Kidney (tissue), 14 donors: ENCODE measurements around the gene IL10RB. TPM values are rescaled to one million over a fixed set of nuclear protein-coding genes. Genes with fewer than 3 reads are reported as not detected.

ENCODE experiments used
- DNase-seq, 5 donors: peaks; one replicate each; pipeline ENCODE4 v3.0.0-alpha.2; 2013 to 2020
- FAIRE-seq: peaks from 2 replicates; lab custom pipeline; 2012; peaks lifted over from hg19 to GRCh38; lab: Jason Lieb, UNC
- H3K27ac ChIP-seq, 2 donors: one replicate each; pipeline ENCODE4 v1.7.0; 2013; ENCODE audit warnings: low read depth in 2 of 2, low read length in 2 of 2, inconsistent platforms in 1 of 2
- H3K27me3 ChIP-seq: one replicate; pipeline ENCODE4 v1.7.1; 2013; ENCODE audit warnings: low read length, inconsistent platforms; ENCODE audit not compliant: control insufficient read depth, insufficient read depth
- H3K36me3 ChIP-seq, 3 donors: one replicate each; pipeline versions ENCODE4 v1.7.0 to v1.7.1; 2013; ENCODE audit warnings: low read length in 3 of 3, control low read depth in 1 of 3, inconsistent platforms in 1 of 3; ENCODE audit not compliant: insufficient read depth in 3 of 3, control insufficient read depth in 2 of 3
- H3K4me1 ChIP-seq, 3 donors: one replicate each; pipeline versions ENCODE4 v1.7.0 to v1.7.1; 2013; ENCODE audit warnings: low read length in 3 of 3, inconsistent platforms in 1 of 3, low read depth in 1 of 3; ENCODE audit not compliant: control insufficient read depth in 2 of 3, insufficient read depth in 2 of 3
- H3K4me3 ChIP-seq, 3 donors: one replicate each; pipeline versions ENCODE4 v1.7.0 to v1.8.1; 2013; ENCODE audit warnings: low read length in 3 of 3, control low read depth in 1 of 3, inconsistent platforms in 1 of 3
- H3K9ac ChIP-seq, 3 donors: one replicate each; pipeline versions ENCODE4 v1.7.0 to v1.7.1; 2013; ENCODE audit warnings: low read length in 3 of 3, control low read depth in 1 of 3, inconsistent platforms in 1 of 3
- H3K9me3 ChIP-seq, 3 donors: one replicate each; pipeline versions ENCODE4 v1.7.0 to v1.7.1; 2013; ENCODE audit warnings: low read length in 3 of 3, control low read depth in 1 of 3, inconsistent platforms in 1 of 3; ENCODE audit not compliant: control insufficient read depth in 2 of 3, insufficient read depth in 1 of 3
- CTCF ChIP-seq: IDR thresholded peaks from 3 replicates; pipeline ENCODE4 v1.5.1; 2012; ENCODE audit warnings: mild to moderate bottlenecking, moderate library complexity, borderline replicate concordance; ENCODE audit not compliant: insufficient read depth; ENCODE audit errors: extremely low read depth
- intact Hi-C: fragments of 100-400 bp; cut with DNase I; formaldehyde crosslinking; loops from one replicate; pipeline ENCODE4 v1.11.1; 2022
- polyA plus RNA-seq: library from polyadenylated mRNA; stranded (reverse); fragments of 350-450 nt; fragmentation: Illumina TruSeq; extraction: RNeasy Lipid Tissue Mini Kit (QIAGEN cat#74804); gene quantifications from one replicate; pipeline ENCODE4 v1.2.3, GENCODE V29; 2014; ENCODE audit warnings: low read depth, low replicate concordance; ENCODE audit not compliant: insufficient read depth
- total RNA-seq: library from RNA; stranded (reverse); fragmentation: NEBNext Ultra II Directional; extraction: Animal tissue kit (Norgen Biotek cat#: 25700); gene quantifications from one replicate; pipeline ENCODE4 v1.2.1, GENCODE V29; 2021
- donor health status: control.
- donor health status: control.
- donor health status: control.
- donor health status: control.
- donor health status: control.
- donor health status: DM: yes; HTN: yes; CAD: no.
- donor health status: Normal renal cell carcinoma (clear cell type).

The IL10RB gene
- total and polyA plus RNA-seq, 2 donors from 2014 or later: 21.5 to 27.3 TPM

- intact Hi-C loops: no loop called here
- H3K4me3 ChIP-seq: no peak overlapping the region
Measured at GRCh38 chr21:33313183-33313582, 47.0 kb downstream of the IL10RB start.

GRCh38 chr21:33313611-33314010 lies 47.4 kb downstream of the IL10RB start:
- intact Hi-C loops: no loop called here
- no peak for TF ChIP-seq CTCF
- DNase-seq: no peak

More at GRCh38 chr21:33313183-33313582, 47.0 kb downstream of the IL10RB start:
- no peaks in the 10 kb centered on the region for H3K27me3 ChIP-seq
- no peaks in the 10 kb centered on the region for H3K36me3 ChIP-seq
- DNase-seq: no peak
- no peak for TF ChIP-seq CTCF
- no peak overlapping the region for H3K27ac ChIP-seq
- H3K9me3 ChIP-seq: no peaks in the 10 kb centered on the region
- no peak overlapping the region for H3K9ac ChIP-seq
- no peak for FAIRE-seq
- no peaks in the 10 kb centered on the region for H3K4me1 ChIP-seq

GRCh38 chr21:33314111-33314510 lies 47.9 kb downstream of the IL10RB start:
- FAIRE-seq: no peak

More at GRCh38 chr21:33313611-33314010, 47.4 kb downstream of the IL10RB start:
- Histone ChIP-seq H3K9ac (no peak overlapping the region), H3K4me3 (no peak overlapping the region), H3K4me1 (no peaks in the 10 kb centered on the region), H3K9me3 (no peaks in the 10 kb centered on the region), H3K36me3 (no peaks in the 10 kb centered on the region), H3K27ac (no peak overlapping the region), H3K27me3 (no peaks in the 10 kb centered on the region)
- no peak for FAIRE-seq

More at GRCh38 chr21:33314111-33314510, 47.9 kb downstream of the IL10RB start:
- DNase-seq: no peak
- Histone ChIP-seq H3K9me3 (no peaks in the 10 kb centered on the region), H3K9ac (no peak overlapping the region), H3K4me1 (no peaks in the 10 kb centered on the region), H3K27me3 (no peaks in the 10 kb centered on the region), H3K4me3 (no peak overlapping the region), H3K36me3 (no peaks in the 10 kb centered on the region), H3K27ac (no peak overlapping the region)
- intact Hi-C loops: no loop called here
- no peak for TF ChIP-seq CTCF
